NK-92 (cell line): ENCODE measurements around the gene SLC41A3.
"Not testable (repeated sequence)": the region's sequence is repeated elsewhere in the genome, so short reads cannot be mapped to it uniquely, and the experiment has no call there.

Source experiments
- DNase-seq: peaks from one replicate; lab custom pipeline; 2025; ENCODE audit not compliant: unreplicated experiment; lab: John Stamatoyannopoulos, UW

Gene SLC41A3

GRCh38 chr3:126005951-126006350 is 78.0 kb downstream of the SLC41A3 start:
- no peak for DNase-seq

- DNase-seq, result no peak
Observed at GRCh38 chr3:126004692-126005091, 79.2 kb downstream of the SLC41A3 start.

GRCh38 chr3:126004217-126004616 is 79.7 kb downstream of the SLC41A3 start:
- no peak for DNase-seq

- no peak for DNase-seq
Observed at GRCh38 chr3:126003447-126004190, 80.3 kb downstream of the SLC41A3 start.

GRCh38 chr3:126002189-126002588 is 81.7 kb downstream of the SLC41A3 start:
- DNase-seq, result no peak

GRCh38 chr3:125996751-125997150 is 87.2 kb downstream of the SLC41A3 start:
- not testable (repeated sequence) for DNase-seq

GRCh38 chr3:125990253-125990970 is 93.5 kb downstream of the SLC41A3 start:
- no peak for DNase-seq

GRCh38 chr3:125984951-125985350 is 99.0 kb downstream of the SLC41A3 start:
- DNase-seq, result not testable (repeated sequence)

- not testable (repeated sequence) for DNase-seq
Observed at GRCh38 chr3:125977104-125977503, 106.8 kb downstream of the SLC41A3 start.

GRCh38 chr3:125976003-125976390 is 107.9 kb downstream of the SLC41A3 start:
- DNase-seq, result not testable (repeated sequence)

- not testable (repeated sequence) for DNase-seq
Observed at GRCh38 chr3:125975245-125976002, 108.5 kb downstream of the SLC41A3 start.

GRCh38 chr3:125971997-125972944 is 111.7 kb downstream of the SLC41A3 start:
- not testable (repeated sequence) for DNase-seq

GRCh38 chr3:125968701-125969592 is 115.0 kb downstream of the SLC41A3 start, which contains the start of gene ROPN1B:
Gene ROPN1B (plus strand): TSS chr3:125969178. CDS start chr3:125972055, 2,877 bp downstream.
- not testable (repeated sequence) for DNase-seq

GRCh38 chr3:125968121-125968520 is 115.8 kb downstream of the SLC41A3 start:
- not testable (repeated sequence) for DNase-seq

- no peak for DNase-seq
Observed at GRCh38 chr3:125967156-125967555, 116.8 kb downstream of the SLC41A3 start.

GRCh38 chr3:125965505-125965904 is 118.4 kb downstream of the SLC41A3 start:
- DNase-seq, result no peak

GRCh38 chr3:125963834-125964233 is 120.1 kb downstream of the SLC41A3 start:
- not testable (repeated sequence) for DNase-seq

GRCh38 chr3:125961289-125961589 is 122.7 kb downstream of the SLC41A3 start:
- no peak for DNase-seq

GRCh38 chr3:125960456-125961288 is 123.3 kb downstream of the SLC41A3 start:
- DNase-seq, result no peak
